NCI-H526 treated with DMSO at 0.1 percent for 48 hours (cell line): ENCODE results near the gene PTPRB.
"Not testable (repeated sequence)": the region's sequence is repeated elsewhere in the genome, so short reads cannot be mapped to it uniquely, and the experiment has no call there.

Experiments used
- DNase-seq: peaks from one replicate; lab custom pipeline; 2025; lab: John Stamatoyannopoulos, UW

PTPRB gene

DNA sequence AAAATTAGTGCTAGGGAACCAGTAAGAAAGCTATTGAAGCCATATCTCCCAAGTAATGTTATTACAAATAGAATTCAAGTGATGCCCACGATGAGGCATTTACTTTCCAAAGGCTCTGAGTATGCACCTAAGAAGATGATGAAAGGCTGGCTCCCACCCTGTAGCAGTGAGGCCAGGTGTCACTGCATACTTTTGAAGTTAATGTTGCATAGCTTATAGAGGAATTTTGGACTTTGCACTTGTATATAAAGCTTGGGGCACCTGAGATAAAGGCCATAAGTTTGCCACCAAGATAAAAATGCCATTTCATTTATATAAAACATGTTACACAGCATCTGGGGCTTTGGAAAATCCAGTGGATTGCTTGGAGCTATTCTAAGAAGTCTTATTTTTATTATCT is 96.2 kb downstream of the PTPRB start:
- DNase-seq: peak; percentile 50

DNA sequence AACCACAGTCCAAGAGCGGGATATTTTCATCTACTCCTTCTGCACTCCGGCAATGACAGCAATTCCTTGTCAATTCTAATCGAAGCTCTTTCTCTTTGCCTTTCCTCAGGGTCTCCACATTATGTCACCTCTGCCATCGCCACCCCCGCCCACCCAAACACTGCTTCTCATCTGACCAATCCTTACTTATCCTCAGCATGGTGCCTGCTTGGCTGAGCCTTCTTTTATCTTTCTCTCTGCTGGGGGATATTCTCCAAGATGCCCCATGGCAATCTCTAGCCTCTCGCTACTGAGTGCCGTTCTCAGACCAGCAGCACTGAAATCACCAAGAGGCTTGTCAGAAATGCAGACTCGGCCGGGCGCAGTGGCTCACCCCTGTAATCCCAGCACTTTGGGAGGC is 100.6 kb downstream of the PTPRB start:
- no peak for DNase-seq

DNA sequence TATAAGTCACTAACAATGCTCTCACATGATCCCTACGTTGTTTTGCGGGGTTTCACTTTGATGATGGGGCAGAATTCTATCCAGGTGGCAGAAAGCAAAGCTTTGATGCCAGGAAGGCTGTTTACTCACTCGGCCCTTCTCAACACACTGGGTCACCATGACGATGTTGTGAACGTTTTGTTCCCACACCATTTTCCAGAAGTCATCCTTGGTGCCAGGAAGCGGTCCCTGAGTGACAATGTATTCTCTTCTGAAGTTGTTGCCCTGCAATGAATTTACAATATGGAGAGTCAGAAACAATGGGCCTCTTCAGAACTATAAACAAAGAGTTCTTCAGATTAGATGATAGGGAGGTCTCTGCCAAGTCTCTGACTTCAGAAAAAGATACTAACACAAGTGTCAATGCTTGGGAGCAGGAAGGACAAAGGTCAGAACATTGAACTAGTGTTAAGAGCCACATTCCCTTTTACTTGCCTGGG is 101.3 kb downstream of the PTPRB start:
- DNase-seq: no peak

DNA sequence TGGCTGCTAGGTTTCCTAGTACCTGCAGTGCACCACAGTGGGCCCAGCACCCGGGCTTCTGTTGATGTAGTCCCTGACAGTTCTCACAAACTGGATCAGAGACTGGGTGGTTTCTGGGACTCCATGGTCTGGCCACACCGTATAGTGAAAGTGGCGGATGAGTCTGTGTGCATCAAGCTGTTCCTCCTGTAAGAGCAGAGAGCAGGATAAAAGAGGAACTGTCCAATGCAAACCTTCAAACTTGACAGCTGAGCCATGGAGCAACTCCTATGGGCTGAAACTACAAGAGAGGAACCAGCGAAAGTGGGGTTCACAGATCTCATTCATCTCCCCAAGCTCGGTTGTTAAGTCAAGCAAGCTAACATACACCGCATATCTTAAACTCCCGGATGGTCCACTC is 102.8 kb downstream of the PTPRB start:
- no peak for DNase-seq

DNA sequence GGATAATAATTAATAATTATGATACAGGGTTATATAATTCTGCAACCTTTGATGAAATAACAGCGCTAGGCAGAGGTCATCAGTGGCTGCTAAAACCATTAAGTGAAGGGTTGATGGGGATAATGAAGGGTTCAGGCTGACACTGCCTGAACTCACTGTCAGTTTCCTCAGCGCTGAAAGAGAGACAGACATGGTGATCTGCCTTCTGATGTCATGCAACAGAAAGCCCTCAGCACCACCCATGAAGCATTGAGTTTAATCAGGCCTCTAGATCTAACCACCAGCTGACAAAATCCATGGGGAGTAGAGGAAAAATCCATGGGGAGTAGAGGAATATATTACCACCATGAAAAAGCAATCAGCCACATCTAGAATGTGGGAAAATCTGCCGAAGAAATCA is 107.6 kb downstream of the PTPRB start:
- no peak for DNase-seq

DNA sequence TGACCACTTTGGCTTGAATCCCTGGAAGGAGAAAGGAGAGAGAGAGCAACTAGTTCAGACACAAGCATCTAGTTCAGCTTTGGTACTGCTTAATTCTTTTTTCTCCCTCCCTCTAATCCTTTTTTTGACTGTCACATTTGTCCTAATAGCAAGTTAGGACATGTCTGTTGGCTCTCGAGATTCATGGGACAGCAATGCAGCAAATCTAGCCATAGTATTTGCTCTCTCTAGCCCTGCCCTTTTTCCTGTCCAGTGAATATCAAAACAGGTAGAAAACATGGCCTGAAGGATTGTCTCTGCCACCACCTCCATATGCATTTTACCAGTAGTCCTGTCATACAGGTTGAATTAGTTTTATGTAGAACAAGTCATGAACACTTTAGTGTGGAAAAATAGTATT is 116.4 kb downstream of the PTPRB start:
- DNase-seq: no peak

DNA sequence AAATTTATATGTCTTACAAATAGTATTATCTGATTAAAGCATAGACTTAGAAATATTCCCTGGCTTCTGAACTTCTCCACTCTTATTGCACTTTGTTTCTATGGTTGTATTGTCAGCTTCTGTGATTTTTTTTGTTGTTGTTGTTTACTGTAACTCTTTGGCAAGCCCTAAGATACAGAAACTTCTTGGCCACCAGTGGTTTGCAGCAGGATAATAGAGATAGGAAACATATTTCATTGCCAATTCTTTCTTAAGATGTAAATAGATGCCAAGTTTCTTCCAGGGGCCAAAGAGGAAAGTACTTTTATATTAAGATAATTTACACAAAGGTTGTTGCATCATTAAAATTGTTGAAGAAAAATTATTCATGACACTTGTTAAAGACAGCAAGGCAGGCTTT is 123.8 kb downstream of the PTPRB start:
- DNase-seq: no peak

DNA sequence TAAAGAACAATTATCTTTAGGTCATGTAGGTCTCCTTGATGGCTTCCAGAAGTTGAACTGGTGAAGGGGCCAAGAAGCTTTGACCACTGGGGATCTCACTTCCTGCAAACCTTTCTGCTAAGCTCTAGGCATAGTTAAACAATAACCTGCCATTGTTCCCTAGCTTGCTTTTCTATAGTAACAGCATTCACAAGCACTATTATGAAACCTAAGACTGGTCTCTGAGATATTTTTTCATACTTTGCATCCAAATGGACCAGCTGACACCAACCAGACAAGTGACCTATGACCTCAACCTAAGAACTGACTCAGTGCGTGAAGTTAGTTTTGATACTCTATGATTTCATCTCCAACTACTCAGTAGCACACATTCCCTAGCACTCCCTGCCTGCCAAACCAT is 129.1 kb downstream of the PTPRB start:
- DNase-seq: no peak

DNA sequence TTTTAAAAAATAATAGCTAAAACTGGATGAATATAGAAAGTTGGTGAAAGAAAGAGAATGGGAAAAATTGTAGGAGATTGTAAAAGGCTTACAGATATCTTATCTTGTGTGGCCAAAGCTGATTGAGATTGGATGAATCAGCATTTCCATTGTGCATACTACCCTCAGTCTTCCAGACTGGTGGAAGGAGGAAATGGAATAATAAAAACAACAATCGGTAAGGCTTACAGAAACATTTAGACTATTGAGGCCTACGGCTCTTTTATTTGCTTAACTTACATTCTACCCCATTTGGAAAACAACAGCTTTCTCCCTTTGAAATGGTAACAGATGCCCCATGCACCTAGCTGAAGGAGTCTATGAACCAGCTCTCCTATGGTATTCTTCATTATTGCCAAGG is 129.8 kb downstream of the PTPRB start:
- no peak for DNase-seq

DNA sequence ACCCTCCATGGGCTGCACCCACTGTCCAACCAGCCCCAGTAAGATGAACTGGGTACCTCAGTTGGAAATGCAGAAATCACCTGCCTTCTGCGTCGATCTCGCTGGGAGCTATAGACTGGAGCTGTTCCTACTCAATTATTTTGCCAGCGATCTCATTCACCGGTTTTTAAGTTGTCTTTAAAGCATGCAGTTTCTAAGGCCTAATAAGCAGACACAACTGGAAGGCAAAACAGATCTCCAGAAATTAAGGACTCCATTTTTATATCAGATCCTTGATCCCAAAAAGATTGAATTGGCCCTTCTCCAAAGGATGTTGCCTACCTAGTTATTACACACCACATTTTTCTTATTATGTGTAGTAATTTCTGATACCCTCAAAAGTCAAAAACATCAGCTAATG is 139.7 kb downstream of the PTPRB start:
- DNase-seq: no peak

DNA sequence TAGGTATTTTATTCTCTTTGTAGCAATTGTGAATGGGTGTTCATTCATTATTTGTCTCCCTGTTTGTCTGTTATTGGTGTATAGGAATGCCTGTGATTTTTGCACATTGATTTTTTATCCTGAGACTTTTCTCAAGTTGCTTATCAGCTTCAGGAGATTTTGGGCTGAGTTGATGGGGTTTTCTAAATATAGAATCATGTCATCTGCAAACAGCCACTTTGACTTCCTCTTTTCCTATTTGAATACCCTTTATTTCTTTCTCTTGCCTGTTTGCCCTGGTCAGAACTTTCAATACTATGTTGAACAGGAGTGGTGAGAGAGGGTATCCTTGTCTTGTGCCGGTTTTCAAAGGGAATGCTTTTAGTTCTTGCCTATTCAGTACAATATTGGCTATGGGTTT is 144.3 kb downstream of the PTPRB start:
- DNase-seq: not testable (repeated sequence)

DNA sequence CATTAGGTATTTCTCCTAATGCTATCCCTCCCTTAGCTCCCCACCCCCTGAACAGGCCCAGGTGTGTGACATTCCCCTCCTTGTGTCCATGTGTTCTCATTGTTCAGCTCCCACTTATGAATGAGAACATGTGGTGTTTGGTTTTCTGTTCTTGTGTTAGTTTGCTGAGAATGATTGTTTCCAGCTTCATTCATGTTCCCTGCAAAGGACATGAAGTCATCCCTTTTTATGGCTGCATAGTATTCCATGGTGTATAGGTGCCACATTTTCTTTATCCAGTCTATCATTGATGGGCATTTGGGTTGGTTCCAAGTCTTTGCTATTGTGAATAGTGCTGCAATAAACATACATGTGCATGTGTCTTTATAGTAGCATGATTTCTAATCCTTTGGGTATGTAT is 146.3 kb downstream of the PTPRB start:
- not testable (repeated sequence) for DNase-seq

DNA sequence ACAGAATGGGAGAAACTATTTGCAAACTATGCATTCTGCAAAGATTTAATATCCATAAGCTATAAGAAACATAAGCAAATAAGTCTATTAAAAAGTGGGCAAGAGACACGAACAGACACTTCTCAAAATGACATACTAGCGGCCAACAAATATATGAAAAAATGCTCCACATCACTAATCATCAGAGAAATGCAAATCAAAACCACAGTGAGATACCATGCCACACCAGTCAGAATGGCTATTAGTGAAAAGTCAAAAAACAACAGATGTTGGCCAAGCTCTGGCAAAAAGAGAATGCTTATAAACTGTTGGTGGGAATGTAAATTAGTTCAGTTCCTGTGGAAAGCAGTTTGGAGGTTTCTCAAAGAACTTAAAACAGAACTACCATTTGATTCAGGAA is 149.8 kb downstream of the PTPRB start:
- peak; percentile 75 for DNase-seq

DNA sequence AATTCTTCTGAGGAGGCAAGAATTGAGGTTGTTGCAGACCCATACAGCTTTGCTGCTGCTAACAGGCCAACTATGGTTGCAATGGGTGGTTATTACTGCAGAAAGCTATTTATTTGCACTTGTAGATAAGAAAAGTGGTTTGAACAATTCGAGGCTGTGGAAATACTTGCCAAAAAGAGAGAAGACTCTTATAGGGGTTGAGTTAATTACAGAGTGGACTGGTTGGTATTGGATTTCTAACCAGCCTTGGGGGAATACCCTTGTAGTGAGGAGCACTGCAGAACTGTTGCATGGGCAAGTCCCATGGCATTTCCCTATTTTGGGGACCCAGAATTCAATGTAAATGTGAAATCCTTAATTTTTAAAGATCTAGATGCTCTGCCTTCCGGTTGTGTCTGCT is 150.6 kb downstream of the PTPRB start:
- DNase-seq: no peak

DNA sequence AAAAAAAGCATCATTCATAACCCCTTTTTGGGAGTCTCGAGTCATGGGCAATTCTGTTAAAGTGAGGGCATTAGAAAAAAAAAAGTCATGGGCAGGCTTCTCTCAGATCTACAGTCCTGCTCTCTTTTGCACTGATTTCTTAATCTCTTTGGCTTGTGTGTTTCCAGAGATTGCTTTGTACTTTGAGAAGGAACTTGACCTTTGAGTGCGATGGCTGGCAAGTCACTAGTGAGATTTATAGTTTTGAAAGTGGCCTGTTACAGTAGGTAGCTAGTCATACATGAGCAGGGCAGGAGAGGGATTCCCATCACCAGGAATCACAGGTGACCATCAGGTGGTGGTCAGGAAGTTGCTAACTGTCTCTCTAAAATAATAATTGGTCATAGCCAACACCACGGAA is 151.5 kb downstream of the PTPRB start:
- DNase-seq: no peak

DNA sequence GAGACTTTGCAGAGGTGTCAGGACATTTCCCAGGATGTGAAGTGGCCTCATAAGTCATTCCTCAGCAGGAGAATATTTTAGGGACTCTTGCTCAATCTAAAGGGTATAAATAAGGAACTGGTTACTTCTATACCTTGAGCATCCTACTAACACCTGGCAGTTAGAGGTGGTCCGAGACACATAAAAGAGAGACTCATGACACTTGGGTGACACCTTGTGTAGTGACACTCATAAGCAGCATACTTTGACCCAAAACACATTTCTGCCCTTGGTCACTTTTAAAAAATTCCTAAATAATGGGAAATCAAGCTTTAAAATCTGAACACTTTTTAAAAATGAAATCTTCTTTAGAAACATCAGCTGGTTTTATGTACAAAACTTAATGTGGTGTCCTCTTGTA is 152.8 kb downstream of the PTPRB start:
- no peak for DNase-seq

DNA sequence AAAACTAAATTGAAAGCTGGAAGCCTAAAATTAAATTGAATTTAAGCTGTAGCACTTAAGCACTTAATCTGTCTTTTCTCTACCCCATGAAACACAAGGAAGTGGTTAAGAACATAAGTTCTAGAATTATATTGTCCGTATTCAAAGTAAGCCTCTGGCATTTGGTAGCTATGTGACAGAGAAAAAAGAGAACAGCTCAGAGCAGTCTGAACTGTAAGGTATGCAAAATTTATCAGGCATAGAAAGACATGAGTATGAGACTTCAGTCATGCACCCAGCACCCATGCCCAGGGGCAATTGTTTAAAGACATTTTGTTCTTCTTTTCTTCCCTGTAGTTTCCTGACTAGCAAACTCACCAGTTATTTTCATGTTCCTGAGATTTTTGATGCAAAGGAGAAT is 154.5 kb downstream of the PTPRB start:
- DNase-seq: no peak

DNA sequence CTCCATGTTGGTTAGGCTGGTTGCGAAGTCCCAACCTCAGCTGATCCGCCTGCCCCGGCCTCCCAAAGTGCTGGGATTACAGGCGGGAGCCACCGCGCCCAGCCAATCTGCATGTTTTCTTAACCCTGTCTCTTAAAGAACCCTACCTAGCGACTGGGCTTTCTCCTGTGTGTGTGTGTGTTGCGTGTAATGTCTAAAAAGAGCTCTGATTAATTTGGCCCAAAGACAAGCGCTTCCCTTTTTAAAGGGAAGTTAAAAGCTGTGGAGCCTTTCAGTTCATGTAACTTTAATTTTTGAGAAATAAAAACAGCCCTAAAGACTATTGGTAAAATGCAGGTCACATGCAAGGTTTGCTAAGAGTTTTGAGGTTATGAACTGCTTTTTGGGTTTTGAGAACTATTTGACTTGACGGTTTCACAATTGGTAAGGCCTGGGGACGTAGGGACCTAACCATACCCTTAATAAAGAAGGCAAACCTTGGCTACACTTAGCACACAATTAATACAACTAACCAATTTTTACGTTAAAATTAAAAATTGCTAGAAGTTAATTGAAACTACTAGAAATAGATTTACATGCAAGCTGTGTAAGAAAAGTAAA is 167.9 kb downstream of the PTPRB start:
- no peak for DNase-seq

DNA sequence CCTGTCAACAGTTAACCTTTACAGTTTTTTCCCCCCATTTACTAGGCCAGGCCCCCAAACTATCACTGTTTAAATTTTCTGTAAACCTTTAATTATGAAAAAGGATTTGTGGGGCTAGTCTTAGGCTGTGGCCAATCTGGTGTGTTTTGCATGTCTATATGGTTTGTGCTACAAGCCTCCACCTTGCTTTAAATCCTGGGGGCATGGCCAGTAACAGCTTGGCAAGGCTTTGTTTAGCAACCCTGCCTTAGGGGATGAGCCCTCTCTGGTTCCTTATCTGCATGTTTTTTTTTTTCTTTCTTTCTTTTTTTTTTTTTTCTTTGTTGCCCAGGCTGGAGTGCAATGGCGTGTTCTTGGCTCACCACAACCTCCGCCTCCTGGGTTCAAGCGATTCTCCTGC is 168.5 kb downstream of the PTPRB start:
- no peak for DNase-seq

DNA sequence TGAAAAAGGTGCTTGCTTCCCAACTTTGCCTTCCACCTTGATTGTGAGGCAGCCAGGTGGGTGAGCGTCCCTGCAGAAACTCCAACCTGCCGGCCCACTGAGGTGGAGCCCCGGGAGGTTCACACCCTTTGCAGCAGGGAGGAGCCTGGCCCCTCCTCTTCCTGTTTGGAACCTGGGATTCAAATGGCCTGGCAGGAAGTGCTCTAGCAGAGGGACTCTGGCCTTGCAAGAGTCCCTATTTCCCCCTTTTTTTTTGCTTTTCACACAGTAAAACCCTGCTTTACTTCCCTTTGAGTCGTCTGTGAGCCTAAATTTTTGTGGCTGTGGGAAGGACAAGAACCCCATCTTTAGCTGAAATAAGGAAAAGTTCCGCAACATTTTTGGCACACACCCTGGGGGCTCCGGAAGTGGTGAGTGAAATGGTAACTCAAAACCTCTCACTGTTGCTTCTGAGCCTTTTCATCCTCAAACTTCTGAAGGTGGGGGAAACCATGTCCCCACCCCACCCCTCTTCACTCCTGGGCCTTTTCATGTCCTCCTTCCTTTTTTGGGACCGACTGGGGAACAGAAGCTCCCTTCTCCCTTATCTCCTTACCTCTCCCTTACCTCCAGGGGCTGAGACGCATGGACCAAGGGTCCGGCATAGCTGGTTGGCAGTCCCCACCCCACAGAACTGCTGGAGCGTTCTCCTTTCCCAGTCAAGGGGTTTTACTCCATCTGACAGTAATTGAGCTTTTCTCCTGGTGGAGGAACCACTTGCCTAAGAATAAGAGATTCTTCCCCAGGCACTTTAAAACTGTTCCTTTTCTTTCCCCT is 169.1 kb downstream of the PTPRB start:
- no peak for DNase-seq

DNA sequence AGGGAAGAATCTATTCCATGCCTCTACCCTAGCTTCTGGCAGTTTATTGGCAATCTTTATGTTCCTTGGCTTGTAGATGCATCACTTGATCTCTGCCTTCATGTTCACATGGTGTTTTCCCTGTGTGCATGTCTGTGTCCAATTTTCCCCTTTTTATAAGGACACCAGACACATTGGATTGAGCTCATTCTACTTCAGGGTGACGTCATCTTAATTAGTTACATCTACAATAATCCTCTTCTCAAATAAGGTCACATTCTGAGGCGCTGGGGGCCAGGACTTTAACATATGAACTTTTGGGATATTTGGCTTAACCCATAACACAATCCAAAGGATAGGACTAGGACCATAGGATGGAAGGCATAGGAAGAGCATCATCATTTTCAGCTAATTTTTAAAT is 169.8 kb downstream of the PTPRB start:
- no peak for DNase-seq

DNA sequence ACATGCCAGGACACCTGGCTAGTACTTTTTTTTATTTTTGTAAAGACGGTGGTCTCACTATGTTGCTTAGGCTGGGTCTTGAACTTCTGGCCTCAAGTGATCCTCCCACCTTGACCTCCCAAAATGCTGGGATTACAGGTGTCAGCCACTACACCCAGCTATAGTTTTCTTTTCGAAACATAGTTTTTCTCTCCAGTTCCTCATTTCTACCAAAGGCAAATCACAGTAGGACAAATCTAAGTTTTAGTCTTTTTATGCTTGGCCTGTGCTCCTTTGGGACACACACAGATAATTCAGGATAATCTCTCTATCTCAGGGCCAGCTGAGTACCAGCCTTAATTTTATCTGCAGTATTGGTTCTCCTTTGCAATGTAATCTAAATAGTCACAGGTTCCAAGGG is 170.5 kb downstream of the PTPRB start:
- no peak for DNase-seq
